ENCODE measurements around the gene SV2C.

The SV2C gene

GRCh38 chr5:76091351-76091750 lies 8.2 kb downstream of the SV2C start:
- DNase-seq = no peak
- intact Hi-C loops (cut with DNase I) = no loop called here

DNA sequence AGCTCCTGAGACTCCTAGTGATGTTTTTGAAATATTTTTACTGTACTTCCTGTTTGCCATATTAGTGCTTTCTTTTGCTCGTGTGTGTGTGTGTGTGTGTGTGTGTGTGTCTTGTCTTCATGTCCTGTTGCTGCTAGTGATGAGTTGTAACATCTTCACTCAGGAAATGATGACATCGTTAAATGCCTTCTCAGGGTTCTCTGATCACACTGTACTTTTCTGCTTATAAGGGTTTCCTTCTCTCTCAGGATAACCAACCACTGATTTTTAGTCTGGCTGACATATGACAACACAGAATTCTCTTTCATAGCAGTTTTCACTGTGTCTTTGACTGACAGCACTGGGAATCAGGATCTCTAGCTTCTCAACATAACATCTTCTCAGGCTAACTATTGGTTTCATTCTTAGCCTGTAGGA lies 16.1 kb downstream of the SV2C start:
- intact Hi-C loops (cut with DNase I) = no loop called here
- no peak for DNase-seq

GRCh38 chr5:76099756-76100155 lies 16.6 kb downstream of the SV2C start:
- intact Hi-C loops (cut with DNase I) = no loop called here
- no peak for DNase-seq

- intact Hi-C loops (cut with DNase I) = no loop called here
- DNase-seq = no peak
Observed at GRCh38 chr5:76104027-76104426, 20.8 kb downstream of the SV2C start.

- intact Hi-C loops (cut with DNase I) = no loop called here
Observed at GRCh38 chr5:76106149-76106548, 23.0 kb downstream of the SV2C start.

GRCh38 chr5:76111477-76112174 lies 28.4 kb downstream of the SV2C start:
- no peak for DNase-seq
- intact Hi-C loops (cut with DNase I) = no loop called here

More at GRCh38 chr5:76106149-76106548, 23.0 kb downstream of the SV2C start:
- DNase-seq = no peak

DNA sequence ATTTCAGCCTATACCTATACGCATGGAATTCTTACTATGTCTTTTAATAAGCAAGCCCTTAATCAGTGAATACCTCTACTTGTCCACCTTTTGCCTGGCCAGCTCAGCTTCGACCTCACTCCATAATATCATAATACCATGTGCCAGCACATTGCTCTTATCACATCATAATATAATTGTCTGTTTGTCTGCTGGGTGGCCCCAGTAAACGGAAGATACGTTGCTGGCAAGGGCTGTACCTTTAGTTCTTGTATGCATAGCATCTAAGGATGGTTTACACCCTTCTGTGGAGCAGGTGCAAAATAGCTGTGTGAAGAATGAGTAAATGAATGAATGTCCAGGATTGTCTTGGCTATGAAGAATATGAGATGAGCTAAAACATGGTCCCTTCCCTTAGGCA lies 29.9 kb downstream of the SV2C start:
- no peak for DNase-seq
- intact Hi-C loops (cut with DNase I) = no loop called here

DNA sequence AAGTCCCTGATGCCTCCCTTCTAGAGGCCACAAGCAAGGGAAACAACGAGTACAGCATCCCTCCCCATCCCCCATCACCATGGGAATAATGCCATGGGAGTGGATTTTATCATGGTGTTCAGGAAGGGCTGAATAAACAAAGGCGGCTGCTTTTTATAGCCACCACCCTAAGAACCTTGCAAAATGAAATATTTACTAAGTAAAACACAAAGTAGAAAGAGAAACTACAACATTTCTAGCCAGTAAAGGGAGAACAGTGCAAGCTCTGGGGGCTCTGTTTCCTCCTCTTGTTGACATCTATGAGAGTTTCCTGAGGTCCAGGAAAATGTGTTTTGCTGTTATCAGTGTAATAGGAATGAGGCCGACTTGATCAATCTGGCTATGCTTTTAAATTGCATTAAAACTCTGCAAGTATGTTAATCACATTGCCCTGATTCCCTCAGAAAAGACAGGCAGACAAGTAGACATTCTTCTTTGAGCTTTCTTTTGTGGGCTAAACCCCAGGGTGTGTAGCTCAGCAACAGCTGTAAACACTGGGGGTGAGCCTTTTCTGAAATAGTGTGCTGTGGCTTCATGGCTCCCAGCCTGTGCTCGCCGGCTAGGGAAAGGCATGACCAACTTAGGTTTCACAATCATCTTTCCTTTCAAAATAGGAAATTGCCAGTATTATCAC lies 31.1 kb downstream of the SV2C start:
- intact Hi-C loops (cut with DNase I) = no loop called here
- DNase-seq = no peak

- no peak for DNase-seq
- intact Hi-C loops (cut with DNase I) = no loop called here
Observed at GRCh38 chr5:76125346-76125745, 42.2 kb downstream of the SV2C start.

DNA sequence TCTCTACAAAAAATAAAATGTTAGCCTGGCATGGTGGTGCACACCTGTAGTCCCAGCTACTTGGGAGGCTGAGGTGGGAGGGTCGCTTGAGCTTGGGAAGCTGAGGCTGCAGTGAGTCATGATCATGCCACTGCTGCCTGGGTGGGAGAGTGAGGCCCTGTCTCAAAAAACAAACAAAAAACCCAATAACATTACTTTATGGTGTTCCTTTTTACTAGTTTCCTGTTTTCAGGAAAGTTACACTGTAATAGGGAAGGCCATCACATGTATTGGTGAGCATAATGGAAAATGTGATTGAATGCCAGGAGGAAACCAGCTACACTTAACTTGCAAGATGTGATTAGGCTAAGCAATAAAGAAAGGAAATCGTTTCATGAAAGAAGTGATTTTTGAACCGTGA lies 42.7 kb downstream of the SV2C start:
- intact Hi-C loops (cut with DNase I) = no loop called here
- DNase-seq = no peak

GRCh38 chr5:76134003-76134402 lies 50.8 kb downstream of the SV2C start:
- DNase-seq = no peak
- intact Hi-C loops (cut with DNase I) = no loop called here

DNA sequence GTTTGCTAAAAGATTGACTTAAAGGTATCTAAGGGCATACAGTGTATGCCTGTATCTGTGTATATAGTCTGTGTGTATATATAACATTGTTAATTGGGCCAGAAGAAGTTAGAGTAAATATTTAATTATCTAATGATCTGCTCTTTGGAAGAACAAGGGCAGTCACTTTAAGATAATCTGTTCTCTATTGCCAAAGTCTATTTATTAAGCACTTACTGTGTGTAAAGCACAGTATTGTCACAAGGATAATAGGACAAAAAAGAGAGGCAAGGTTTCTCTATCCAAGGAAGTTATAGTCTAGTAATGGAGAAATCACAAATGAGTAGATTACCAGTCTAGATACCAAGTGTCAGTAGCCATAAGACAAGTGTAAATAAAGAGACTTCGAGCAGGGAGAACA lies 51.5 kb downstream of the SV2C start:
- intact Hi-C loops (cut with DNase I) = no loop called here

GRCh38 chr5:76137887-76138542 lies 54.8 kb downstream of the SV2C start:
- intact Hi-C loops (cut with DNase I) = no loop called here

More for the DNA sequence above, 51.5 kb downstream of the SV2C start:
- DNase-seq = no peak

GRCh38 chr5:76143884-76144283 lies 60.7 kb downstream of the SV2C start:
- intact Hi-C loops (cut with DNase I) = no loop called here
- no peak for DNase-seq

More at GRCh38 chr5:76137887-76138542, 54.8 kb downstream of the SV2C start:
- no peak for DNase-seq

GRCh38 chr5:76144513-76145274 lies 61.5 kb downstream of the SV2C start:
- intact Hi-C loops (cut with DNase I) = no loop called here
- no peak for DNase-seq

DNA sequence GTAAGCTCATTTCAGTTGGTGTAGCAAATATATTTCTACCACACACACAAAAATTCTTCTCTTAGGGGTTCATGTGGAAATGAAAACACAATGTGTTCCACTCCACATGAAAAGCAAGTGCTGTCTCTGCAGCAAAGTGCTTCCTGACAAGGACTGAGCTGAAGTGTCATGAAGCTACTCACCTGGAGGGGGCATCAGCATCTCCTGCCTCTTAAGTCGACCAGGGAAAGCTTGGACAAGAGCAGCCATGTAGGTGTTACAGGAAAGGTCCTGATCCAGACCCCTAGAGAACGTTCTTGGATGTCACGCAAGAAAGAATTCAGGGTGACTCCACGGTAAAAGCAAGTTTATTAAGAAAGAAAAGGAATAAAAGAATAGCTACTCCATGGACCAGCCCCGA lies 62.8 kb downstream of the SV2C start:
- intact Hi-C loops (cut with DNase I) = no loop called here
- DNase-seq = no peak

- intact Hi-C loops (cut with DNase I) = no loop called here
- no peak for DNase-seq
Observed at GRCh38 chr5:76149636-76150035, 66.5 kb downstream of the SV2C start.

- intact Hi-C loops (cut with DNase I) = no loop called here
- DNase-seq = no peak
Observed at GRCh38 chr5:76152161-76152560, 69.0 kb downstream of the SV2C start.

GRCh38 chr5:76152700-76153099 lies 69.5 kb downstream of the SV2C start:
- DNase-seq = no peak
- intact Hi-C loops (cut with DNase I) = no loop called here

DNA sequence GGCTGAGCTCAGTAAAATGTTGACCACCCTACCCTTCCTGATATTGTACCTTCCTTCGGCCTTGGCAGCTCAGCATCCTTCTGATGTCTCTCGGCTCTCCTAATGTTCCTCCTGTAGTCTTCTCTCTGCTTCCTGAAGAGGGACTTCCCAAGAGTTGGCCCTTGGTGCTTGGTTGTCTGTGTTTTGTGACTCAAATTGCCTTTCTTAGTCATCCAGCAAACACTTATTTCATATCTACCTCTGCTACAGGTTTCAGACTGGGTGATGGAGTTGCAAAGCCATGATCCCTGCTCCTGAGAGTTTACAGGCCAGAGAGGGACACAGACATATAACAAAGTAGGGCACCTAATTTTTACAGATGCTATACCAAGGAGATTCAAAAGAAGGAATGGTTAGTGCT lies 70.1 kb downstream of the SV2C start:
- intact Hi-C loops (cut with DNase I) = no loop called here
- no peak for DNase-seq
